ENCODE measurements around the gene TBC1D2. TPM values are rescaled to one million over a fixed set of nuclear protein-coding genes. Genes with fewer than 3 reads are reported as not detected.

Gene TBC1D2
- total RNA-seq, 4 donors from 2014 or later: 37.7 to 109 (median 55.8) TPM

DNA sequence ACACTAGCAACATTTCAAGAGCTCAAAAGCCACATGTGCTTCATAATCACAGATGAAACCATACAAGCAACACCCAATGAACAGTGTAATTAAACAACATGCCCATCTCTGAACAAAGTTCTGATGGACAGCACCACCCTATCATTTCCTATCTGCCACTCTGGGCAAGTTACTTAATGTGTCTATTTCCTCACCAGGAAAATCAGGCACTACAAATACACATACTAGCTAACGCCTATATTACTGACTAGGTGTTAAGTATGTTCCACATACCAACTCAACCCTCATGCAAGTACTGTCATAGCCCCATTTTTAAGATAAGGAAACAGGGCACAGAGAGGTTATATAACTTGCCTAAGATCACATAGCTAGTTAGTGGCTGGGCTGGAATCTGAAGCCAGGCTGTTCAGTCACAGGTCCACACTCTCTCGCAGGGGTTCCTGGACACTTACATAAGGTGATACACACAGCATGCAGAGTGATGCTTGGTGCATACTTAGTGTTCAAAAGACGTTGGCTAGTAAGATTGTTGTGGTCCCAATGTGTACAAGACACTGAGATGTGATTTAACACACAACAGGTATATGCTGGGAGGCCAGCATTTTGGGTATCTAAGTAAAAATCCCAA lies 87.2 kb downstream of the TBC1D2 start:
- H3K4me3 ChIP-seq: no peak overlapping the region
- in situ Hi-C loops (cut with MboI; ENCODE audit: low pct_ligation_motif_present in 1 of 4, low pct_unique_long_range_greater_than_20kb in 1 of 4, low sequenced_read_pairs in 3 of 4) (no loop called here), intact Hi-C loops (cut with DNase I; ENCODE audit: low total_unique reads) (no loop called here)
- no peak for DNase-seq
- 64 to 76% methylated on average over 3 of the region's 3 CpGs for WGBS, 2 donors (ENCODE audit: low coverage in 1 of 2)
- no peaks in the 10 kb centered on the region for H3K9me3 ChIP-seq
- H3K27me3 ChIP-seq: no peaks in the 10 kb centered on the region
- H3K36me3 ChIP-seq: no peaks in the 10 kb centered on the region
- H3K27ac ChIP-seq: peak overlapping the region in 2 of 4 donors; percentile 1 to 48
- TF ChIP-seq EP300 (IDR thresholded peaks at IDR 0.05; ENCODE audit: low read depth) (no peak), POLR2AphosphoS5 (IDR thresholded peaks at IDR 0.05) (no peak), POLR2A (IDR thresholded peaks at IDR 0.05) (no peak)
- TF ChIP-seq, protein P1, sequence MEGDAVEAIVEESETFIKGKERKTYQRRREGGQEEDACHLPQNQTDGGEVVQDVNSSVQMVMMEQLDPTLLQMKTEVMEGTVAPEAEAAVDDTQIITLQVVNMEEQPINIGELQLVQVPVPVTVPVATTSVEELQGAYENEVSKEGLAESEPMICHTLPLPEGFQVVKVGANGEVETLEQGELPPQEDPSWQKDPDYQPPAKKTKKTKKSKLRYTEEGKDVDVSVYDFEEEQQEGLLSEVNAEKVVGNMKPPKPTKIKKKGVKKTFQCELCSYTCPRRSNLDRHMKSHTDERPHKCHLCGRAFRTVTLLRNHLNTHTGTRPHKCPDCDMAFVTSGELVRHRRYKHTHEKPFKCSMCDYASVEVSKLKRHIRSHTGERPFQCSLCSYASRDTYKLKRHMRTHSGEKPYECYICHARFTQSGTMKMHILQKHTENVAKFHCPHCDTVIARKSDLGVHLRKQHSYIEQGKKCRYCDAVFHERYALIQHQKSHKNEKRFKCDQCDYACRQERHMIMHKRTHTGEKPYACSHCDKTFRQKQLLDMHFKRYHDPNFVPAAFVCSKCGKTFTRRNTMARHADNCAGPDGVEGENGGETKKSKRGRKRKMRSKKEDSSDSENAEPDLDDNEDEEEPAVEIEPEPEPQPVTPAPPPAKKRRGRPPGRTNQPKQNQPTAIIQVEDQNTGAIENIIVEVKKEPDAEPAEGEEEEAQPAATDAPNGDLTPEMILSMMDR (IDR thresholded peaks at IDR 0.05): no peak
- H3K4me1 ChIP-seq: peaks cover 3 to 23% (median 6%) of the 10 kb centered on the region in 4 donors

DNA sequence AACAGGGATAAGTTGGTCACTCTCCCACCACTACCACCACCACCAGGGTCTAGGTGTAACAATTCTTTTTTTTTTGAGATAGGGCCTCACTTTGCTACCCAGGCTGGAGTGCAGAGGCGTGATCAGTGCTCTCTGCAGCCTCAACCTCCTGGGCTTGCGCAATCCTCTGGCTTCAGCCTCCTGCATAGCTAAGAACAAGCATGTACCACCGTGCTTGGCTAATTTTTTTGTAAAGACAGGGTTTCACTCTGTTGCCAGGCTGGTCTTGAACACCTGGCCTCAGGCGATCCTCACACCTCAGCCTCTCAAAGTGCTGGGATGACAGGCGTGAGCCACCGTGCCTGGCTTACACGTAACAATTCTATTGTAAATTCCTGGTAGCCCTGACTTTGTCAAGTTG lies 90.5 kb downstream of the TBC1D2 start:
- in situ Hi-C loops (cut with MboI; ENCODE audit: low pct_ligation_motif_present in 1 of 4, low pct_unique_long_range_greater_than_20kb in 1 of 4, low sequenced_read_pairs in 3 of 4): no loop called here
- intact Hi-C loops (cut with DNase I; ENCODE audit: low total_unique reads): no loop called here
- H3K9me3 ChIP-seq: no peaks in the 10 kb centered on the region
- H3K27ac ChIP-seq: no peak overlapping the region
- peaks cover 3 to 24% (median 6%) of the 10 kb centered on the region in 4 donors for H3K4me1 ChIP-seq
- TF ChIP-seq, protein P1 (IDR thresholded peaks at IDR 0.05): no peak
- no peak for TF ChIP-seq POLR2A (IDR thresholded peaks at IDR 0.05)
- no peak for TF ChIP-seq EP300 (IDR thresholded peaks at IDR 0.05; ENCODE audit: low read depth)
- TF ChIP-seq POLR2AphosphoS5 (IDR thresholded peaks at IDR 0.05): no peak
- no peaks in the 10 kb centered on the region for H3K36me3 ChIP-seq
- 96 to 100% methylated on average over 1 to 7 of the region's 7 CpGs for WGBS, 2 donors (ENCODE audit: low coverage in 1 of 2)
- no peaks in the 10 kb centered on the region for H3K27me3 ChIP-seq
- DNase-seq: no peak
- H3K4me3 ChIP-seq: no peak overlapping the region

DNA sequence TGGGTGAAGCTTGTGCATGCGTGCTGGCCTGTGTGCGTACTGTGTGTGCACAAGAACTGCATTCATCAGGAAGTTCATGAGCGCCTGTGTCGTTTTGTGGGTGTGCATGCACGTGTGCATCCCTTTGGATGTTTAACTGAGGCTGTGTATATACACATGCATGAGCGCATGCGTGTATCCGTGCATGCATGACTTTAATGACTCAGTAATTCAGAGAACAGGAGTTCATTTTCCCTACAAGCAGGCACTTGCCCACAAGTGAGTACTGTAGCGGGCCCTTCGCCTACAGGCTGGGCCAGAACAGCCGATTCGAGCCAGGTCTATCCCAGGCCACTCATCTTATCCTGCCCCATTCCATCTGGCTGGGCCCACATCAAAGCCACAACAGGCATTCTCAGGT lies 92.8 kb downstream of the TBC1D2 start:
- Histone ChIP-seq H3K9me3 (no peaks in the 10 kb centered on the region), H3K4me3 (no peak overlapping the region), H3K27ac (no peak overlapping the region), H3K4me1 (peaks cover 0 to 19% (median 1%) of the 10 kb centered on the region in 4 donors), H3K27me3 (no peaks in the 10 kb centered on the region), H3K36me3 (no peaks in the 10 kb centered on the region)
- TF ChIP-seq, protein P1 (IDR thresholded peaks at IDR 0.05): no peak
- TF ChIP-seq POLR2AphosphoS5 (IDR thresholded peaks at IDR 0.05) (no peak), POLR2A (IDR thresholded peaks at IDR 0.05) (no peak), EP300 (IDR thresholded peaks at IDR 0.05; ENCODE audit: low read depth) (no peak)
- WGBS, 2 donors (ENCODE audit: low coverage in 1 of 2): 90% methylated on average over 12 of the region's 12 CpGs; no CpG with 5 or more reads in 1 of the 2 donors
- intact Hi-C loops (cut with DNase I; ENCODE audit: low total_unique reads) (no loop called here), in situ Hi-C loops (cut with MboI; ENCODE audit: low pct_ligation_motif_present in 1 of 4, low pct_unique_long_range_greater_than_20kb in 1 of 4, low sequenced_read_pairs in 3 of 4) (no loop called here)
- DNase-seq: no peak

DNA sequence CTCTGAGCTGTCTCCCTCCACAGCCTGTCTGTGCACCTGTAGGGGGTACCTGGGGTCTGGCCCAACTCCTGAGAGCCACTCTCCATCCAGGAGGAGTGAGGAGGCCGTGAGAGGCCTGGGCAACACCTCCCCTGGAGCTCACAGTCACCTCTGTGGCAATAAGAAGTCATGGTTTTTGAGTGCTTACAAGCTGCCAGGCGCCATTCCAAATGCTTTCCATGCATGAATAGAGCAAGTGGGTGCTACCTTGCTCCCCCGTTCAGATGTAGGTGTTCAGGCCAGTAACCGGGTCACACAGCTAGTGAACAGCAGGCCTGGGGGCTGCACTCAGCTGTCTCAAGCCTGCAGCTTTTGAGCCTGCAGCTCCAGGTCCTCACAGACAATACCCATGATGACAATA lies 93.6 kb downstream of the TBC1D2 start:
- Histone ChIP-seq H3K27ac (no peak overlapping the region), H3K9me3 (no peaks in the 10 kb centered on the region), H3K4me3 (no peak overlapping the region), H3K27me3 (no peaks in the 10 kb centered on the region), H3K36me3 (no peaks in the 10 kb centered on the region), H3K4me1 (peaks cover 0 to 19% (median 1%) of the 10 kb centered on the region in 4 donors)
- intact Hi-C loops (cut with DNase I; ENCODE audit: low total_unique reads): no loop called here
- TF ChIP-seq, protein P1 (IDR thresholded peaks at IDR 0.05): no peak
- TF ChIP-seq EP300 (IDR thresholded peaks at IDR 0.05; ENCODE audit: low read depth) (no peak), POLR2A (IDR thresholded peaks at IDR 0.05) (no peak), POLR2AphosphoS5 (IDR thresholded peaks at IDR 0.05) (no peak)
- DNase-seq: no peak
- in situ Hi-C loops (cut with MboI; ENCODE audit: low pct_ligation_motif_present in 1 of 4, low pct_unique_long_range_greater_than_20kb in 1 of 4, low sequenced_read_pairs in 3 of 4): no loop called here
- WGBS, 2 donors (ENCODE audit: low coverage in 1 of 2): 85 to 100% methylated on average over 1 to 4 of the region's 4 CpGs

Data from transverse colon (tissue), 4 donors.